OCI-LY3 (cell line): Measurements from ENCODE around the gene NFIB.

Experiments used
- EZH2phosphoT487 ChIP-seq: fragments of 200-600 bp; shearing (Covaris generic); IDR thresholded peaks from 2 replicates; pipeline ENCODE4 v1.6.1; 2018; ENCODE audit warnings: antibody characterized with exemption, mixed run types, low read depth
- TF ChIP-seq, protein P1 (sequence below): fragments of 200-600, 300-600 bp; sonication (generic); IDR thresholded peaks from 2 replicates; pipeline ENCODE4 v1.5.1; 2014; ENCODE audit warnings: antibody characterized with exemption, low read length, low read depth

DNA sequence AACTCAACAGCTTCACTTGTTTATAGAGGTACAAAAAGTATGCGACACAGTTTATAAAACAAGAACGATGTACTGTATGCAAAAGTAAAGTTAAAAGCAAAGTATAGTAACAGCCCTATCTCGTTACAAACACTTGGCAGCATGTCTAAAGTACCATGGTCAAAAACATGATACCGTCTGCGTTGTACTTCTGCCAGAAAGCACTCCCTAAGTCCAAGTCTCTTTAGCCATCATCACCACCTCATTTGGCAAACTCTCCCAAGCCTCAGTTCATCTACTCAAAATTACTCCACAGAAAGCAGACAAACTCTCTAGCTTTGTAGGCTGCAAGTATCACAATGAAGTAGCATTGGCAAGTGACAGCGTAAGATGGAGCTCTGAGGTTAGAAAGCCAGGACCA is 73.4 kb downstream of the NFIB start:
- TF ChIP-seq, protein P1, sequence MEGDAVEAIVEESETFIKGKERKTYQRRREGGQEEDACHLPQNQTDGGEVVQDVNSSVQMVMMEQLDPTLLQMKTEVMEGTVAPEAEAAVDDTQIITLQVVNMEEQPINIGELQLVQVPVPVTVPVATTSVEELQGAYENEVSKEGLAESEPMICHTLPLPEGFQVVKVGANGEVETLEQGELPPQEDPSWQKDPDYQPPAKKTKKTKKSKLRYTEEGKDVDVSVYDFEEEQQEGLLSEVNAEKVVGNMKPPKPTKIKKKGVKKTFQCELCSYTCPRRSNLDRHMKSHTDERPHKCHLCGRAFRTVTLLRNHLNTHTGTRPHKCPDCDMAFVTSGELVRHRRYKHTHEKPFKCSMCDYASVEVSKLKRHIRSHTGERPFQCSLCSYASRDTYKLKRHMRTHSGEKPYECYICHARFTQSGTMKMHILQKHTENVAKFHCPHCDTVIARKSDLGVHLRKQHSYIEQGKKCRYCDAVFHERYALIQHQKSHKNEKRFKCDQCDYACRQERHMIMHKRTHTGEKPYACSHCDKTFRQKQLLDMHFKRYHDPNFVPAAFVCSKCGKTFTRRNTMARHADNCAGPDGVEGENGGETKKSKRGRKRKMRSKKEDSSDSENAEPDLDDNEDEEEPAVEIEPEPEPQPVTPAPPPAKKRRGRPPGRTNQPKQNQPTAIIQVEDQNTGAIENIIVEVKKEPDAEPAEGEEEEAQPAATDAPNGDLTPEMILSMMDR, result no peak
- TF ChIP-seq EZH2phosphoT487, result no peak
